Measurements from ENCODE around the gene GIGYF2.
"Not testable (repeated sequence)": the region's sequence is repeated elsewhere in the genome, so short reads cannot be mapped to it uniquely, and the experiment has no call there.

GIGYF2 gene

GRCh38 chr2:232817756-232818155 lies 120.6 kb downstream of the GIGYF2 start:
- DNase-seq, result no peak

GRCh38 chr2:232829988-232830387 lies 132.9 kb downstream of the GIGYF2 start:
- no peak for DNase-seq

- peak; percentile 72 for DNase-seq
These were observed 134.4 kb downstream of the GIGYF2 start for GRCh38 chr2:232831496-232831895.

- DNase-seq, result no peak
These were observed 136.7 kb downstream of the GIGYF2 start for GRCh38 chr2:232833830-232834229.

- no peak for DNase-seq
These were observed 138.6 kb downstream of the GIGYF2 start for GRCh38 chr2:232835687-232836208.

- DNase-seq, result no peak
These were observed 139.8 kb downstream of the GIGYF2 start for GRCh38 chr2:232836934-232837333.

GRCh38 chr2:232838406-232838874 lies 141.3 kb downstream of the GIGYF2 start:
- DNase-seq, result peak; percentile 40

GRCh38 chr2:232839411-232840079 lies 142.4 kb downstream of the GIGYF2 start:
- DNase-seq, result no peak

GRCh38 chr2:232842689-232843088 lies 145.6 kb downstream of the GIGYF2 start:
- no peak for DNase-seq

- DNase-seq, result no peak
These were observed 146.7 kb downstream of the GIGYF2 start for GRCh38 chr2:232843834-232844233.

GRCh38 chr2:232846055-232846454 lies 148.9 kb downstream of the GIGYF2 start:
- no peak for DNase-seq

- no peak for DNase-seq
These were observed 152.9 kb downstream of the GIGYF2 start for GRCh38 chr2:232850039-232850438.

- DNase-seq, result not testable (repeated sequence)
These were observed 154.9 kb downstream of the GIGYF2 start for GRCh38 chr2:232852081-232852480.

GRCh38 chr2:232852676-232853075 lies 155.5 kb downstream of the GIGYF2 start:
- no peak for DNase-seq

- peak; percentile 37 for DNase-seq
These were observed 157.0 kb downstream of the GIGYF2 start for GRCh38 chr2:232854082-232854481.

GRCh38 chr2:232857158-232857563 lies 160.0 kb downstream of the GIGYF2 start:
- peak; percentile 73 for DNase-seq

GRCh38 chr2:232859385-232859916 lies 162.3 kb downstream of the GIGYF2 start:
- DNase-seq, result no peak

- DNase-seq, result peak; percentile 16
These were observed 163.6 kb downstream of the GIGYF2 start for GRCh38 chr2:232860593-232861241.

GRCh38 chr2:232861353-232861752 lies 164.2 kb downstream of the GIGYF2 start:
- no peak for DNase-seq

- no peak for DNase-seq
These were observed 166.9 kb downstream of the GIGYF2 start for GRCh38 chr2:232863996-232864395.

GRCh38 chr2:232865165-232865564 lies 168.0 kb downstream of the GIGYF2 start:
- no peak for DNase-seq

- no peak for DNase-seq
These were observed 169.0 kb downstream of the GIGYF2 start for GRCh38 chr2:232866104-232866503.

- DNase-seq, result no peak
These were observed 172.2 kb downstream of the GIGYF2 start for GRCh38 chr2:232869138-232870017.

Measured in kidney glomerular epithelial cell (primary cell).